Urinary bladder (tissue), 4 donors: Measurements from ENCODE around the gene SLC28A1. TPM values are rescaled to one million over a fixed set of nuclear protein-coding genes. Genes with fewer than 3 reads are reported as not detected.

Experiments used
- DNase-seq: peaks from one replicate; pipeline ENCODE4 v3.0.0-alpha.2; 2015; ENCODE audit errors: extremely low spot score
- H3K27ac ChIP-seq: one replicate; pipeline ENCODE4 v1.5.1; 2013; ENCODE audit warnings: low read depth, mild to moderate bottlenecking, moderate library complexity
- H3K36me3 ChIP-seq: one replicate; pipeline ENCODE4 v1.6.1; 2013; ENCODE audit warnings: mild to moderate bottlenecking, moderate library complexity; ENCODE audit not compliant: insufficient read depth
- H3K4me1 ChIP-seq: one replicate; pipeline ENCODE4 v1.6.1; 2013; ENCODE audit warnings: mild to moderate bottlenecking, moderate library complexity; ENCODE audit not compliant: insufficient read depth
- H3K4me3 ChIP-seq: one replicate; pipeline ENCODE4 v1.5.1; 2013; ENCODE audit warnings: low read depth, low read length
- WGBS: extraction: QIAGEN DNeasy Blood & Tissue Kit; methylation state at CpG from one replicate; pipeline ENCODE4 v1.1.7; 2013; 5-methylcytosine and 5-hydroxymethylcytosine counted together
- polyA plus RNA-seq: library from polyadenylated mRNA; stranded (reverse); fragments of 200-250 nt; gene quantifications from one replicate; pipeline ENCODE4 v1.2.3, GENCODE V29; 2013
- small RNA-seq: library from RNA; depleted of rRNA; stranded (forward); fragments of <200 nt; gene quantifications from one replicate; pipeline ENCODE3, GENCODE V24; 2014
- total RNA-seq: library from RNA; depleted of rRNA; stranded (reverse); fragments of >200 nt; gene quantifications from one replicate; pipeline ENCODE4 v1.2.3, GENCODE V29; 2014
- donor health status: healthy with polysubstance abuse.
- donor health status: healthy.

SLC28A1 gene
- total and polyA plus RNA-seq, 2 donors: 0.04 to 0.11 TPM

GRCh38 chr15:84987949-84988624 lies 103.6 kb downstream of the SLC28A1 start:
- H3K36me3 ChIP-seq: no peaks in the 10 kb centered on the region
- no peak for DNase-seq
- no peaks in the 10 kb centered on the region for H3K4me1 ChIP-seq
- H3K27ac ChIP-seq: no peak overlapping the region
- 88% methylated on average over 3 of the region's 3 CpGs for WGBS
- no peak overlapping the region for H3K4me3 ChIP-seq

- 86% methylated on average over 2 of the region's 2 CpGs for WGBS
- Histone ChIP-seq H3K36me3 (no peaks in the 10 kb centered on the region), H3K27ac (no peak overlapping the region), H3K4me3 (no peak overlapping the region), H3K4me1 (no peaks in the 10 kb centered on the region)
- no peak for DNase-seq
Measured at GRCh38 chr15:84988909-84989644, 104.6 kb downstream of the SLC28A1 start.

GRCh38 chr15:84990507-84990906 lies 106.0 kb downstream of the SLC28A1 start:
- no peak overlapping the region for H3K4me3 ChIP-seq
- no peak overlapping the region for H3K27ac ChIP-seq
- DNase-seq: no peak
- H3K36me3 ChIP-seq: no peaks in the 10 kb centered on the region
- no peaks in the 10 kb centered on the region for H3K4me1 ChIP-seq
- WGBS: 65% methylated on average over 1 of the region's 1 CpG

GRCh38 chr15:84991014-84991712 lies 106.7 kb downstream of the SLC28A1 start:
- H3K27ac ChIP-seq: no peak overlapping the region
- H3K4me3 ChIP-seq: no peak overlapping the region
- no peaks in the 10 kb centered on the region for H3K4me1 ChIP-seq
- DNase-seq: no peak
- no peaks in the 10 kb centered on the region for H3K36me3 ChIP-seq
- 86% methylated on average over 4 of the region's 4 CpGs for WGBS

- WGBS: 60% methylated on average over 4 of the region's 4 CpGs
Measured at GRCh38 chr15:84992157-84992944, 107.9 kb downstream of the SLC28A1 start.

More at GRCh38 chr15:84992157-84992944, 107.9 kb downstream of the SLC28A1 start:
- Histone ChIP-seq H3K4me3 (no peak overlapping the region), H3K36me3 (no peaks in the 10 kb centered on the region), H3K4me1 (no peaks in the 10 kb centered on the region), H3K27ac (peak overlapping the region; percentile 46)
- DNase-seq: no peak

Small RNA genes within 50 kb of the gene (small RNA-seq; reads per million reads assigned to genes)
- gene RF00402: not detected
- not detected for gene RNU6-339P
- not detected for gene RNU6-796P

Other genes with a start within 250 kb of the SLC28A1 start
- gene WDR73, start 230.4 kb upstream of the SLC28A1 start, total RNA-seq: 39.1 TPM
- 18.5 TPM for gene WDR73, start 230.4 kb upstream of the SLC28A1 start, polyA plus RNA-seq
- 1.6 TPM for gene NMB, start 226.5 kb upstream of the SLC28A1 start, total RNA-seq
- gene NMB, start 226.5 kb upstream of the SLC28A1 start, polyA plus RNA-seq: 11.3 TPM
- gene SEC11A, start 168.5 kb upstream of the SLC28A1 start, total RNA-seq: 152 TPM
- 164 TPM for gene SEC11A, start 168.5 kb upstream of the SLC28A1 start, polyA plus RNA-seq
- 10.2 TPM for gene ZNF592, start 136.1 kb upstream of the SLC28A1 start, total RNA-seq
- 12.7 TPM for gene ZNF592, start 136.1 kb upstream of the SLC28A1 start, polyA plus RNA-seq
- gene ALPK3, start 67.3 kb upstream of the SLC28A1 start, total RNA-seq: 7.2 TPM
- 4.3 TPM for gene ALPK3, start 67.3 kb upstream of the SLC28A1 start, polyA plus RNA-seq
- 82.3 TPM for gene PDE8A, start 97.2 kb downstream of the SLC28A1 start, total RNA-seq
- 17.6 TPM for gene PDE8A, start 97.2 kb downstream of the SLC28A1 start, polyA plus RNA-seq